SK-N-MC (cell line): Measurements from ENCODE around the gene CPLX3.

Experiments
- EZH2 ChIP-seq: fragments of 200-600 bp; sonication (generic); IDR thresholded peaks from one replicate; pipeline ENCODE4 v1.6.1; 2017; ENCODE audit warnings: antibody characterized with exemption
- FOXP2 ChIP-seq: optimal IDR thresholded peaks from 2 replicates; pipeline ENCODE3; 2011; ENCODE audit warnings: mild to moderate bottlenecking, moderate library complexity; ENCODE audit not compliant: insufficient read depth; ENCODE audit errors: extremely low read length, control extremely low read depth
- POLR2AphosphoS5 ChIP-seq: IDR thresholded peaks from 2 replicates; pipeline ENCODE4 v1.6.1; 2012; ENCODE audit warnings: mild to moderate bottlenecking, low read depth, low read length, borderline replicate concordance

DNA sequence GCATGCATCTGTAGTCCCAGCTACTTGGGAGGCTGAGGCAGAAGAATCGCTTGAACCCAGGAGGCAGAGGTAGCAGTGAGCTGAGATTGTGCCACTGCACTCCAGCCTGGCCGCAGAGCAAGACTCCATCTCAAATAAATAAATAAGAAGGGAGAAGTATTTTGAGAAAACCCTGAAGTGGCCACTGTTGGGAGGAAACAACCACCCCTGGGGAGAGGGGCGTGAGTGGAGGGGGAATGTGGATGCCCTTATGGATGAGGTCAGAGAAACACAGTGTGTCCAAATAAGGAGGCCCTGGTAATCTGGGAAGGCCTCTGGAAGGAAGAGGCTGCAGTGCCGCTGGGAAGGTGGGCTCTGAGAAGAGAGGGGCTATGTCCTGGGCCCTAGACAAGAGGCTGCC is 4.2 kb upstream of the CPLX3 start:
- TF ChIP-seq POLR2AphosphoS5: no peak
- no peak for TF ChIP-seq FOXP2
- TF ChIP-seq EZH2: no peak
